HG03060 (cell line): Measurements from ENCODE around the gene SPACA7.
"Not testable (repeated sequence)": the region's sequence is repeated elsewhere in the genome, so short reads cannot be mapped to it uniquely, and the experiment has no call there.

Experiments
- ATAC-seq: cut with Tn5 transposase; IDR thresholded peaks from one replicate; pipeline ENCODE4 v1.9.1; 2021; ENCODE audit warnings: low read depth, moderate number of reproducible peaks; ENCODE audit not compliant: unreplicated experiment

The SPACA7 gene

GRCh38 chr13:112349681-112350080, 26.5 kb upstream of the SPACA7 start:
- no peak for ATAC-seq

- no peak for ATAC-seq
Observed at GRCh38 chr13:112350300-112350699, 25.9 kb upstream of the SPACA7 start.

- no peak for ATAC-seq
Observed at GRCh38 chr13:112351825-112352224, 24.3 kb upstream of the SPACA7 start.

- ATAC-seq = no peak
Observed at GRCh38 chr13:112353856-112354255, 22.3 kb upstream of the SPACA7 start.

GRCh38 chr13:112354330-112355273, 21.6 kb upstream of the SPACA7 start:
- no peak for ATAC-seq

GRCh38 chr13:112355274-112355838, 20.8 kb upstream of the SPACA7 start:
- no peak for ATAC-seq

- no peak for ATAC-seq
Observed at GRCh38 chr13:112356190-112356589, 20.0 kb upstream of the SPACA7 start.

- no peak for ATAC-seq
Observed at GRCh38 chr13:112358156-112358555, 18.0 kb upstream of the SPACA7 start.

GRCh38 chr13:112362021-112362420, 14.1 kb upstream of the SPACA7 start:
- ATAC-seq = no peak

GRCh38 chr13:112363867-112364528, 12.2 kb upstream of the SPACA7 start:
- no peak for ATAC-seq

- no peak for ATAC-seq
Observed at GRCh38 chr13:112366907-112367646, 9.1 kb upstream of the SPACA7 start.

GRCh38 chr13:112368883-112369282, 7.3 kb upstream of the SPACA7 start:
- no peak for ATAC-seq

- no peak for ATAC-seq
Observed at GRCh38 chr13:112370311-112370710, 5.8 kb upstream of the SPACA7 start.

GRCh38 chr13:112374271-112374670, 1.9 kb upstream of the SPACA7 start:
- no peak for ATAC-seq

- no peak for ATAC-seq
Observed at GRCh38 chr13:112391746-112392145, 15.6 kb downstream of the SPACA7 start.

- no peak for ATAC-seq
Observed at GRCh38 chr13:112392719-112393118, 16.6 kb downstream of the SPACA7 start.

- not testable (repeated sequence) for ATAC-seq
Observed at GRCh38 chr13:112395022-112395421, 18.9 kb downstream of the SPACA7 start.

- ATAC-seq = not testable (repeated sequence)
Observed at GRCh38 chr13:112395941-112396340, 19.8 kb downstream of the SPACA7 start.

GRCh38 chr13:112397108-112397507, 21.0 kb downstream of the SPACA7 start:
- no peak for ATAC-seq

- not testable (repeated sequence) for ATAC-seq
Observed at GRCh38 chr13:112398347-112398746, 22.2 kb downstream of the SPACA7 start.

- not testable (repeated sequence) for ATAC-seq
Observed at GRCh38 chr13:112409828-112410227, 33.7 kb downstream of the SPACA7 start.
